Panc1 (cell line): ENCODE measurements around the gene KRTAP10-4.

Experiments used
- CTCF ChIP-seq: fragments of 450-650 bp; IDR thresholded peaks from 2 replicates; pipeline ENCODE4 v1.5.1; 2017; ENCODE audit warnings: mild to moderate bottlenecking
- POLR2AphosphoS5 ChIP-seq: IDR thresholded peaks from 2 replicates; pipeline ENCODE4 v1.6.1; 2012; ENCODE audit warnings: mild to moderate bottlenecking, low read depth, low read length, moderate library complexity
- REST ChIP-seq, 2 experiments: IDR thresholded peaks; 2 replicates each; pipeline ENCODE4 v1.6.1; 2011 to 2012; ENCODE audit warnings: low read depth in 2 of 2, control low read depth in 1 of 2, low read length in 1 of 2, mild to moderate bottlenecking in 1 of 2, moderate library complexity in 1 of 2; ENCODE audit not compliant: insufficient read depth in 1 of 2
- SIN3A ChIP-seq: IDR thresholded peaks from 2 replicates; pipeline ENCODE4 v1.6.1; 2012; ENCODE audit warnings: low read depth, mild to moderate bottlenecking, low read length, moderate library complexity, borderline replicate concordance; ENCODE audit not compliant: insufficient read depth
- TCF7L2 ChIP-seq: IDR thresholded peaks from 2 replicates; pipeline ENCODE4 v1.6.1; 2011; ENCODE audit warnings: mild to moderate bottlenecking, low read depth, low read length, inconsistent platforms

- TF ChIP-seq CTCF (no peak), REST (IDR thresholded peaks at IDR 0.05; ENCODE audit: insufficient read depth in 1 of 2, low read depth in 2 of 2, low read length in 1 of 2) (no peak), SIN3A (no peak), POLR2AphosphoS5 (no peak), TCF7L2 (no peak)
Observed at GRCh38 chr21:44601596-44602462, 28.3 kb downstream of the KRTAP10-4 start.
